Measurements from ENCODE around the gene PDLIM7. TPM values are rescaled to one million over a fixed set of nuclear protein-coding genes. Genes with fewer than 3 reads are reported as not detected.

PDLIM7 gene
- total RNA-seq, 2 donors from 2014 or later, result 15.5 to 39.1 TPM

- Mint-ChIP-seq H3K27me3 (peaks cover 0 to 3% of the 10 kb centered on the region in 2 donors), H3K9me3 (no peaks in the 10 kb centered on the region), H3K36me3 (no peaks in the 10 kb centered on the region), H3K4me1 (ENCODE audit: low read depth in 2 of 2) (peaks cover 10 to 16% of the 10 kb centered on the region in 2 donors), H3K4me3 (peak overlapping the region; percentile 79), H3K27ac (peak overlapping the region in 1 of 2 donors; percentile 41)
- no peak for ATAC-seq
- no peak for DNase-seq (ENCODE audit: low spot score)
Measured at GRCh38 chr5:177453852-177454396, 43.5 kb downstream of the PDLIM7 start.

- Mint-ChIP-seq H3K9me3 (no peaks in the 10 kb centered on the region), H3K36me3 (no peaks in the 10 kb centered on the region), H3K27ac (no peak overlapping the region), H3K27me3 (peaks cover 0 to 6% of the 10 kb centered on the region in 2 donors), H3K4me1 (ENCODE audit: low read depth in 2 of 2) (peaks cover 19 to 20% of the 10 kb centered on the region in 2 donors), H3K4me3 (no peak overlapping the region)
- ATAC-seq (no peak), DNase-seq (ENCODE audit: low spot score) (no peak)
Measured at GRCh38 chr5:177452688-177453638, 44.4 kb downstream of the PDLIM7 start.

- no peaks in the 10 kb centered on the region for H3K36me3 Mint-ChIP-seq
- DNase-seq (ENCODE audit: low spot score), result no peak
- H3K27ac Mint-ChIP-seq, result peak overlapping the region in 1 of 2 donors; percentile 37
- H3K27me3 Mint-ChIP-seq, result peaks cover 0 to 6% of the 10 kb centered on the region in 2 donors
- no peaks in the 10 kb centered on the region for H3K9me3 Mint-ChIP-seq
- peaks cover 24 to 25% of the 10 kb centered on the region in 2 donors for H3K4me1 Mint-ChIP-seq (ENCODE audit: low read depth in 2 of 2)
- no peak overlapping the region for H3K4me3 Mint-ChIP-seq
- no peak for ATAC-seq
Measured at GRCh38 chr5:177450667-177451424, 46.6 kb downstream of the PDLIM7 start.

GRCh38 chr5:177449140-177450061 is 48.0 kb downstream of the PDLIM7 start:
- H3K36me3 Mint-ChIP-seq, result no peaks in the 10 kb centered on the region
- no peak overlapping the region for H3K27ac Mint-ChIP-seq
- DNase-seq (ENCODE audit: low spot score) (no peak), ATAC-seq (no peak)
- no peaks in the 10 kb centered on the region for H3K9me3 Mint-ChIP-seq
- peaks cover 0 to 6% of the 10 kb centered on the region in 2 donors for H3K27me3 Mint-ChIP-seq
- H3K4me3 Mint-ChIP-seq, result no peak overlapping the region
- peaks cover 35 to 39% of the 10 kb centered on the region in 2 donors for H3K4me1 Mint-ChIP-seq (ENCODE audit: low read depth in 2 of 2)

GRCh38 chr5:177448244-177448950 is 49.0 kb downstream of the PDLIM7 start:
- Mint-ChIP-seq H3K27me3 (peaks cover 0 to 6% of the 10 kb centered on the region in 2 donors), H3K4me1 (ENCODE audit: low read depth in 2 of 2) (peaks cover 33 to 36% of the 10 kb centered on the region in 2 donors), H3K27ac (peak overlapping the region in 1 of 2 donors; percentile 35), H3K4me3 (peak overlapping the region; percentile 52), H3K36me3 (no peaks in the 10 kb centered on the region), H3K9me3 (no peaks in the 10 kb centered on the region)
- ATAC-seq (no peak), DNase-seq (ENCODE audit: low spot score) (no peak)

GRCh38 chr5:177447611-177448243 is 49.7 kb downstream of the PDLIM7 start:
- DNase-seq (ENCODE audit: low spot score), result no peak
- no peak for ATAC-seq
- Mint-ChIP-seq H3K36me3 (no peaks in the 10 kb centered on the region), H3K27me3 (peaks cover 0 to 6% of the 10 kb centered on the region in 2 donors), H3K4me1 (ENCODE audit: low read depth in 2 of 2) (peaks cover 30 to 31% of the 10 kb centered on the region in 2 donors), H3K27ac (peak overlapping the region in 1 of 2 donors; percentile 35), H3K4me3 (peak overlapping the region; percentile 52), H3K9me3 (no peaks in the 10 kb centered on the region)

GRCh38 chr5:177447066-177447610 is 50.3 kb downstream of the PDLIM7 start:
- ATAC-seq (peak; percentile 48 to 53), DNase-seq (ENCODE audit: low spot score) (no peak)
- no peaks in the 10 kb centered on the region for H3K36me3 Mint-ChIP-seq
- no peak overlapping the region for H3K4me3 Mint-ChIP-seq
- peaks cover 30 to 34% of the 10 kb centered on the region in 2 donors for H3K4me1 Mint-ChIP-seq (ENCODE audit: low read depth in 2 of 2)
- no peaks in the 10 kb centered on the region for H3K9me3 Mint-ChIP-seq
- peaks cover 0 to 6% of the 10 kb centered on the region in 2 donors for H3K27me3 Mint-ChIP-seq
- H3K27ac Mint-ChIP-seq, result no peak overlapping the region

- peak within 1 kb of the TSS in 1 of 2 donors; percentile 45 for H3K27ac Mint-ChIP-seq
- H3K4me1 Mint-ChIP-seq (ENCODE audit: low read depth in 2 of 2), result peaks cover 30% of the 10 kb centered on the region in 2 donors
Measured at GRCh38 chr5:177446200-177447065, 51.0 kb downstream of the PDLIM7 start, which contains the start of gene PRR7. TSS of gene PRR7 (plus strand) at chr5:177446814. CDS start at chr5:177455068, 8,254 bp downstream.

GRCh38 chr5:177445917-177446199 is 51.5 kb downstream of the PDLIM7 start:
- Mint-ChIP-seq H3K4me1 (ENCODE audit: low read depth in 2 of 2) (peaks cover 30% of the 10 kb centered on the region in 2 donors), H3K27me3 (peaks cover 0 to 3% of the 10 kb centered on the region in 2 donors), H3K36me3 (no peaks in the 10 kb centered on the region), H3K4me3 (peak overlapping the region; percentile 64), H3K9me3 (no peaks in the 10 kb centered on the region), H3K27ac (peak overlapping the region in 1 of 2 donors; percentile 45)
- ATAC-seq (no peak), DNase-seq (ENCODE audit: low spot score) (no peak)

More at GRCh38 chr5:177446200-177447065, 51.0 kb downstream of the PDLIM7 start, which contains the start of gene PRR7:
- Mint-ChIP-seq H3K36me3 (no peaks in the 10 kb centered on the region), H3K9me3 (no peaks in the 10 kb centered on the region), H3K27me3 (peaks cover 0 to 3% of the 10 kb centered on the region in 2 donors), H3K4me3 (peak within 1 kb of the TSS; percentile 64)
- peak; percentile 73 for DNase-seq (ENCODE audit: low spot score)
- ATAC-seq, result peak; percentile 83 to 86

- peaks cover 0 to 3% of the 10 kb centered on the region in 2 donors for H3K27me3 Mint-ChIP-seq
- DNase-seq (ENCODE audit: low spot score) (no peak), ATAC-seq (no peak)
- peaks cover 27 to 30% of the 10 kb centered on the region in 2 donors for H3K4me1 Mint-ChIP-seq (ENCODE audit: low read depth in 2 of 2)
- no peaks in the 10 kb centered on the region for H3K9me3 Mint-ChIP-seq
- H3K36me3 Mint-ChIP-seq, result no peaks in the 10 kb centered on the region
- peak overlapping the region in 1 of 2 donors; percentile 45 for H3K27ac Mint-ChIP-seq
- peak overlapping the region; percentile 64 for H3K4me3 Mint-ChIP-seq
Measured at GRCh38 chr5:177445052-177445916, 52.1 kb downstream of the PDLIM7 start.

All from natural killer cell treated with Interleukin-12 subunit alpha and Interleukin-12 subunit beta and Interleukin-15 and Interleukin-18, amount 100 ng/mL, for 72 hours (primary cell).